ENCODE measurements around the gene C21orf91. TPM values are rescaled to one million over a fixed set of nuclear protein-coding genes. Genes with fewer than 3 reads are reported as not detected.

Gene C21orf91
- total and polyA plus RNA-seq, 2 experiments from 2014 or later, result 10.9 to 20.0 TPM

GRCh38 chr21:17785403-17785788 is 33.8 kb downstream of the C21orf91 start:
- Mint-ChIP-seq H3K4me3 (no peak overlapping the region), H3K27ac (no peak overlapping the region), H3K9me3 (peaks cover 5% of the 10 kb centered on the region; the same call in 2 of the 3 replicates), H3K36me3 (ENCODE audit: low read depth) (peaks cover 53% of the 10 kb centered on the region), H3K27me3 (ENCODE audit: insufficient read depth, low read depth, poor library complexity) (no peaks in the 10 kb centered on the region), H3K4me1 (peaks cover 17% of the 10 kb centered on the region)
- no peak for DNase-seq (ENCODE audit: low spot score)
- Histone ChIP-seq H3K4me1 (ENCODE audit: insufficient read depth) (peaks cover 19% of the 10 kb centered on the region), H3K27me3 (ENCODE audit: insufficient read depth) (no peaks in the 10 kb centered on the region), H3K4me2 (no peak overlapping the region), H3K27ac (ENCODE audit: low read depth) (no peak overlapping the region), H4K20me1 (replicated peaks; ENCODE audit: insufficient read depth) (no peaks in the 10 kb centered on the region), H3K36me3 (ENCODE audit: insufficient read depth) (peaks cover 8% of the 10 kb centered on the region; the same call in 1 of the 2 replicates), H3K79me2 (replicated peaks; ENCODE audit: insufficient read depth) (no peaks in the 10 kb centered on the region), H3K9me2 (ENCODE audit: insufficient read depth) (peaks cover 3% of the 10 kb centered on the region), H3F3A (replicated peaks; ENCODE audit: low read depth) (no peaks in the 10 kb centered on the region), H3K4me3 (no peak overlapping the region), H2AFZ (no peak overlapping the region)
- no peak for TF ChIP-seq EZH2phosphoT487 (IDR thresholded peaks at IDR 0.05; ENCODE audit: unreplicated experiment)
- no peak for TF ChIP-seq ZNF331 (CRISPR knock-in tag; IDR thresholded peaks at IDR 0.05; ENCODE audit: low read depth)
- no peak for ATAC-seq

- H3K4me2 ChIP-seq, result no peak overlapping the region
- Mint-ChIP-seq H3K4me3 (no peak overlapping the region), H3K9me3 (peaks cover 5% of the 10 kb centered on the region; the same call in 2 of the 3 replicates), H3K27ac (no peak overlapping the region), H3K4me1 (peaks cover 17% of the 10 kb centered on the region), H3K27me3 (ENCODE audit: insufficient read depth, low read depth, poor library complexity) (no peaks in the 10 kb centered on the region), H3K36me3 (ENCODE audit: low read depth) (peaks cover 53% of the 10 kb centered on the region)
- DNase-seq (ENCODE audit: low spot score) (no peak), ATAC-seq (no peak)
- no peaks in the 10 kb centered on the region for H3K27me3 ChIP-seq (ENCODE audit: insufficient read depth)
- no peak overlapping the region for H2AFZ ChIP-seq
- no peak overlapping the region for H3K4me3 ChIP-seq
- H3K27ac ChIP-seq (ENCODE audit: low read depth), result no peak overlapping the region
- peaks cover 8% of the 10 kb centered on the region; the same call in 1 of the 2 replicates for H3K36me3 ChIP-seq (ENCODE audit: insufficient read depth)
- H3K79me2 ChIP-seq (replicated peaks; ENCODE audit: insufficient read depth), result no peaks in the 10 kb centered on the region
- peaks cover 19% of the 10 kb centered on the region for H3K4me1 ChIP-seq (ENCODE audit: insufficient read depth)
- TF ChIP-seq CTCF (conservative IDR thresholded peaks at IDR 0.05; ENCODE audit: low read depth in 2 of 2) (no peak), NANOG (IDR thresholded peaks at IDR 0.05; ENCODE audit: borderline replicate concordance) (no peak), ZNF114 (CRISPR knock-in tag; IDR thresholded peaks at IDR 0.05) (no peak), POLR2AphosphoS5 (IDR thresholded peaks at IDR 0.05; ENCODE audit: low read depth) (no peak), CREB1 (CRISPR knock-in tag; IDR thresholded peaks at IDR 0.05; ENCODE audit: low read depth) (no peak), EZH2phosphoT487 (IDR thresholded peaks at IDR 0.05; ENCODE audit: unreplicated experiment) (no peak)
- H3K9me2 ChIP-seq (ENCODE audit: insufficient read depth), result peaks cover 3% of the 10 kb centered on the region
- H4K20me1 ChIP-seq (replicated peaks; ENCODE audit: insufficient read depth), result no peaks in the 10 kb centered on the region
- H3F3A ChIP-seq (replicated peaks; ENCODE audit: low read depth), result no peaks in the 10 kb centered on the region
These were observed 34.4 kb downstream of the C21orf91 start for GRCh38 chr21:17784604-17785402.

GRCh38 chr21:17784180-17784598 is 35.0 kb downstream of the C21orf91 start:
- H3K27me3 Mint-ChIP-seq (ENCODE audit: insufficient read depth, low read depth, poor library complexity), result no peaks in the 10 kb centered on the region
- Histone ChIP-seq H3K27ac (ENCODE audit: low read depth) (no peak overlapping the region), H3K9me2 (ENCODE audit: insufficient read depth) (peaks cover 3% of the 10 kb centered on the region), H4K20me1 (replicated peaks; ENCODE audit: insufficient read depth) (no peaks in the 10 kb centered on the region), H3K4me3 (no peak overlapping the region), H3F3A (replicated peaks; ENCODE audit: low read depth) (no peaks in the 10 kb centered on the region), H2AFZ (no peak overlapping the region), H3K4me1 (ENCODE audit: insufficient read depth) (peaks cover 19% of the 10 kb centered on the region), H3K4me2 (no peak overlapping the region), H3K36me3 (ENCODE audit: insufficient read depth) (peaks cover 8% of the 10 kb centered on the region; the same call in 1 of the 2 replicates), H3K79me2 (replicated peaks; ENCODE audit: insufficient read depth) (no peaks in the 10 kb centered on the region), H3K27me3 (ENCODE audit: insufficient read depth) (no peaks in the 10 kb centered on the region)
- H3K4me3 Mint-ChIP-seq, result no peak overlapping the region
- H3K9me3 Mint-ChIP-seq, result peaks cover 5% of the 10 kb centered on the region; the same call in 2 of the 3 replicates
- H3K27ac Mint-ChIP-seq, result no peak overlapping the region
- peaks cover 53% of the 10 kb centered on the region for H3K36me3 Mint-ChIP-seq (ENCODE audit: low read depth)
- ATAC-seq, result no peak
- DNase-seq (ENCODE audit: low spot score), result no peak
- H3K4me1 Mint-ChIP-seq, result peaks cover 17% of the 10 kb centered on the region
- TF ChIP-seq CTCF (conservative IDR thresholded peaks at IDR 0.05; ENCODE audit: low read depth in 2 of 2) (no peak), ZNF331 (CRISPR knock-in tag; IDR thresholded peaks at IDR 0.05; ENCODE audit: low read depth) (no peak), POLR2AphosphoS5 (IDR thresholded peaks at IDR 0.05; ENCODE audit: low read depth) (no peak)

Measured in GM23338 (cell line).